ENCODE data around the gene FAM169A. TPM values are rescaled to one million over a fixed set of nuclear protein-coding genes. Genes with fewer than 3 reads are reported as not detected.
"Not testable (repeated sequence)": the region's sequence is repeated elsewhere in the genome, so short reads cannot be mapped to it uniquely, and the experiment has no call there.

FAM169A gene
- total and polyA plus RNA-seq, 3 experiments from 2014 or later = 8.4 to 9.2 (median 8.6) TPM

- ChIA-PET POLR2A (no interaction called here), CTCF (no interaction called here)
- peaks cover 0 to 4% (median 3%) of the 10 kb centered on the region in 3 donors for H3K36me3 Mint-ChIP-seq
- H3K27ac Mint-ChIP-seq = no peak overlapping the region
- Histone ChIP-seq H3K36me3 (ENCODE audit: insufficient read depth, low read length) (no peaks in the 10 kb centered on the region), H3K9me3 (ENCODE audit: low read length) (no peaks in the 10 kb centered on the region), H3K27me3 (ENCODE audit: insufficient read depth, low read length, poor library complexity, severe bottlenecking) (no peaks in the 10 kb centered on the region), H3K4me1 (ENCODE audit: insufficient read depth, low read length) (no peaks in the 10 kb centered on the region), H3K4me3 (ENCODE audit: low read length) (no peak overlapping the region), H3K27ac (ENCODE audit: low read depth, low read length) (no peak overlapping the region)
- peaks cover 0 to 5% (median 1%) of the 10 kb centered on the region in 5 donors for H3K9me3 Mint-ChIP-seq
- no peak overlapping the region for H3K4me3 Mint-ChIP-seq
- H3K27me3 Mint-ChIP-seq = peaks cover 3 to 18% of the 10 kb centered on the region in 2 donors
- no peaks in the 10 kb centered on the region for H3K4me1 Mint-ChIP-seq
- no peak for DNase-seq
Measured at GRCh38 chr5:74897049-74897448, 30.9 kb upstream of the FAM169A start.

DNA sequence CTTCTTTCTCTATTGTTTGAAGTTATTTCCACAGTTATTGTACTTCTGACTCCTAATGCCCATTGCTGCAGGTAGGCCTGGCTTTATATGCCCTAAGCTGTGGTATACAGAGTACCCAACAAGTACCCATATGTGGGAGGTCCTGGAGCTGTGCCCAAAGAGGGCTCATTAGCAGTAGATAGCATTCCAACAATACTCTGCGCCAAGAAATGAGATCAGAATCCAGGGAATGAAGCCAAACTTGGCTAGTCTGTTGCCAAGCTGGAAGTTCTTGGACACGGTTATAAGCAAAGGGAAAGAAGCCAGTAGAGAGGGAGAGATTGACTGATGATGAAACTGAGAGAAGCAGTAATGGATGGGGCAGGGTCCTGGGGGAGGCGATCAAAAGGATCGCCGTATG lies 29.7 kb upstream of the FAM169A start:
- H3K4me1 Mint-ChIP-seq = no peaks in the 10 kb centered on the region
- no peak overlapping the region for H3K4me3 ChIP-seq (ENCODE audit: low read length)
- H3K4me3 Mint-ChIP-seq = no peak overlapping the region
- H3K36me3 ChIP-seq (ENCODE audit: insufficient read depth, low read length) = no peaks in the 10 kb centered on the region
- H3K36me3 Mint-ChIP-seq = peaks cover 0 to 4% (median 3%) of the 10 kb centered on the region in 3 donors
- ChIA-PET POLR2A (no interaction called here), CTCF (no interaction called here)
- peaks cover 3 to 18% of the 10 kb centered on the region in 2 donors for H3K27me3 Mint-ChIP-seq
- no peaks in the 10 kb centered on the region for H3K4me1 ChIP-seq (ENCODE audit: insufficient read depth, low read length)
- no peaks in the 10 kb centered on the region for H3K9me3 ChIP-seq (ENCODE audit: low read length)
- no peak overlapping the region for H3K27ac ChIP-seq (ENCODE audit: low read depth, low read length)
- DNase-seq = no peak
- peaks cover 0 to 5% (median 1%) of the 10 kb centered on the region in 5 donors for H3K9me3 Mint-ChIP-seq
- H3K27me3 ChIP-seq (ENCODE audit: insufficient read depth, low read length, poor library complexity, severe bottlenecking) = no peaks in the 10 kb centered on the region
- no peak overlapping the region for H3K27ac Mint-ChIP-seq

DNA sequence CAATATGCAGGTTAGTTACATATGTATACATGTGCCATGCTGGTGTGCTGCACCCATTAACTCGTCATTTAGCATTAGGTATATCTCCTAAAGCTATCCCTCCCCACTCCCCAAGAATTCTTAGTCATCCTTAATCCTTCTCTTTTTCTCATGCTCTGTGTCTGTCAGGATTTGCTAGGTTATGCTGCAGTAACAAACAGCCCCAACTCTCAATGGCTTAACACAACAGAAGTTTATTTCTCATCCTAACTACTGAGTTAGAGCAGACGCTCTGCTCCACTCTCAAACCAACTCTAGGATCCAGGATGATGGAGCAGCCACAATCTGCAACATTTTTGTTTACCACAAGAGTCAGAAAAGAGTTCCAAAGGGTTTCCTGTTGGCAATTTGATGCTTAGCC lies 28.2 kb upstream of the FAM169A start:
- no peak overlapping the region for H3K4me3 ChIP-seq (ENCODE audit: low read length)
- DNase-seq = no peak
- H3K36me3 Mint-ChIP-seq = peaks cover 0 to 4% (median 3%) of the 10 kb centered on the region in 3 donors
- no peak overlapping the region for H3K27ac Mint-ChIP-seq
- no peaks in the 10 kb centered on the region for H3K9me3 ChIP-seq (ENCODE audit: low read length)
- ChIA-PET POLR2A (no interaction called here), CTCF (no interaction called here)
- peaks cover 0 to 5% (median 1%) of the 10 kb centered on the region in 5 donors for H3K9me3 Mint-ChIP-seq
- H3K27me3 ChIP-seq (ENCODE audit: insufficient read depth, low read length, poor library complexity, severe bottlenecking) = no peaks in the 10 kb centered on the region
- no peak overlapping the region for H3K27ac ChIP-seq (ENCODE audit: low read depth, low read length)
- H3K4me1 Mint-ChIP-seq = peaks cover 5 to 8% (median 5%) of the 10 kb centered on the region in 3 donors
- peaks cover 3 to 18% of the 10 kb centered on the region in 2 donors for H3K27me3 Mint-ChIP-seq
- H3K36me3 ChIP-seq (ENCODE audit: insufficient read depth, low read length) = no peaks in the 10 kb centered on the region
- H3K4me1 ChIP-seq (ENCODE audit: insufficient read depth, low read length) = no peaks in the 10 kb centered on the region
- H3K4me3 Mint-ChIP-seq = no peak overlapping the region

DNA sequence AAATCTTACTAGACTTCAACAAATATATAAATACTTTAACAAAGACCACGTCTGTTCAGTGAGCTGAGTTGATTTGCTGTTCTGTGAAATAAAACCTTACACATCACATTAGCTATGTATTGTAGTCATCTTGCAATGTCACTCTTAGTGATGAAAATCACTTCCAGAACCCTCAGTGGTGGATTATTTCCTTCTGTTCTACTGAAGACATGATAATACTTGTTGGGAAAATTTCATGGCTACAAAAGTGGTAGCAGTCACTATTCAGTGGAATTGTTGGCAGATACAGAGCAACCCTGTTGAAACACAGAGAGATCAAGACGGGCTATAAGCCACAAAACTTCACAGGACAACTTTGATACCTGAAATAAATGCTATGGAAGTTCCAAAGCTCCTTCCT lies 26.7 kb upstream of the FAM169A start:
- ChIA-PET CTCF (no interaction called here), POLR2A (no interaction called here)
- H3K27me3 ChIP-seq (ENCODE audit: insufficient read depth, low read length, poor library complexity, severe bottlenecking) = no peaks in the 10 kb centered on the region
- no peaks in the 10 kb centered on the region for H3K9me3 ChIP-seq (ENCODE audit: low read length)
- no peak overlapping the region for H3K4me3 Mint-ChIP-seq
- H3K4me1 Mint-ChIP-seq = peaks cover 6 to 9% (median 7%) of the 10 kb centered on the region in 3 donors
- no peak overlapping the region for H3K27ac Mint-ChIP-seq
- DNase-seq = no peak
- H3K27ac ChIP-seq (ENCODE audit: low read depth, low read length) = no peak overlapping the region
- H3K36me3 Mint-ChIP-seq = peaks cover 0 to 4% (median 3%) of the 10 kb centered on the region in 3 donors
- H3K27me3 Mint-ChIP-seq = peaks cover 6 to 18% of the 10 kb centered on the region in 2 donors
- H3K9me3 Mint-ChIP-seq = peaks cover 0 to 5% (median 1%) of the 10 kb centered on the region in 5 donors
- no peaks in the 10 kb centered on the region for H3K4me1 ChIP-seq (ENCODE audit: insufficient read depth, low read length)
- no peak overlapping the region for H3K4me3 ChIP-seq (ENCODE audit: low read length)
- no peaks in the 10 kb centered on the region for H3K36me3 ChIP-seq (ENCODE audit: insufficient read depth, low read length)

DNA sequence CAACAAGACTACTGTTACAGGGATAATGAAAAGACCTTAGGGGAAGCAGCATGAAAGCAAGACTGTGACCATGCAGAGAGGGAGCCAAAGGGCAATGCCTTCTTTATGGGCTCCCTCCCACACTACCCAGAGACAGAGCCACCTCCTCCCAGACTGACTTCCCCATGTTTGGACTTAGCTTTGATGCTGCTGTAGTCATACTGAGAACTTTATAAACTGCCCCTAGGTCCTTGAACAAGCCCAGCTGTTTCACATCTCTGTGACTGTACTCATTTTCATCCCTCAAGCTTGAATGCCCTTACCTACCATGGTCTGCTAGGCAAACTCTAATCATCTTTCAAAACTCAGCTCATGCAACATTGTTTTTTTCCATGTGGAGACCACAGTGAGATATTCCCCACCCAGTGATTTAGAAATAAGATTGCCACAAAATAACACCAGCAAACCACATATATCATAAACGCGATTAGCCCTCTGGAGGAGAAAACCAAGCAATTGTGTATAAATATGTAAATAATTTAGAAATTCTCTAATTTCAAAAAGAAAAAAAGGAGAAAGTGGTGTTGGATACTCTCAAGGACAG lies 23.4 kb upstream of the FAM169A start:
- Mint-ChIP-seq H3K27ac (peak overlapping the region in 4 of 8 donors; percentile 6 to 73 (median 9)), H3K36me3 (no peaks in the 10 kb centered on the region), H3K27me3 (peaks cover 3 to 7% of the 10 kb centered on the region in 2 donors), H3K4me1 (peaks cover 6 to 9% (median 7%) of the 10 kb centered on the region in 3 donors), H3K4me3 (peak overlapping the region in 2 of 7 donors; percentile 18 to 28), H3K9me3 (peaks cover 0 to 4% (median 0%) of the 10 kb centered on the region in 5 donors)
- Histone ChIP-seq H3K36me3 (ENCODE audit: insufficient read depth, low read length) (no peaks in the 10 kb centered on the region), H3K4me3 (ENCODE audit: low read length) (no peak overlapping the region), H3K27ac (ENCODE audit: low read depth, low read length) (no peak overlapping the region), H3K27me3 (ENCODE audit: insufficient read depth, low read length, poor library complexity, severe bottlenecking) (no peaks in the 10 kb centered on the region), H3K9me3 (ENCODE audit: low read length) (no peaks in the 10 kb centered on the region), H3K4me1 (ENCODE audit: insufficient read depth, low read length) (no peaks in the 10 kb centered on the region)
- POLR2A ChIA-PET = no interaction called here
- CTCF ChIA-PET = no interaction called here
- no peak for DNase-seq

- no peaks in the 10 kb centered on the region for H3K4me1 ChIP-seq (ENCODE audit: insufficient read depth, low read length)
- peaks cover 0 to 7% of the 10 kb centered on the region in 2 donors for H3K27me3 Mint-ChIP-seq
- no peaks in the 10 kb centered on the region for H3K36me3 Mint-ChIP-seq
- H3K4me3 Mint-ChIP-seq = no peak overlapping the region
- H3K27ac ChIP-seq (ENCODE audit: low read depth, low read length) = no peak overlapping the region
- CTCF ChIA-PET = no interaction called here
- no peaks in the 10 kb centered on the region for H3K9me3 Mint-ChIP-seq
- no peaks in the 10 kb centered on the region for H3K9me3 ChIP-seq (ENCODE audit: low read length)
- no peaks in the 10 kb centered on the region for H3K36me3 ChIP-seq (ENCODE audit: insufficient read depth, low read length)
- H3K27ac Mint-ChIP-seq = no peak overlapping the region
- DNase-seq = no peak
- POLR2A ChIA-PET = no interaction called here
- no peaks in the 10 kb centered on the region for H3K27me3 ChIP-seq (ENCODE audit: insufficient read depth, low read length, poor library complexity, severe bottlenecking)
- H3K4me3 ChIP-seq (ENCODE audit: low read length) = no peak overlapping the region
- H3K4me1 Mint-ChIP-seq = peaks cover 6 to 9% (median 7%) of the 10 kb centered on the region in 3 donors
Measured at GRCh38 chr5:74888117-74888516, 21.9 kb upstream of the FAM169A start.

DNA sequence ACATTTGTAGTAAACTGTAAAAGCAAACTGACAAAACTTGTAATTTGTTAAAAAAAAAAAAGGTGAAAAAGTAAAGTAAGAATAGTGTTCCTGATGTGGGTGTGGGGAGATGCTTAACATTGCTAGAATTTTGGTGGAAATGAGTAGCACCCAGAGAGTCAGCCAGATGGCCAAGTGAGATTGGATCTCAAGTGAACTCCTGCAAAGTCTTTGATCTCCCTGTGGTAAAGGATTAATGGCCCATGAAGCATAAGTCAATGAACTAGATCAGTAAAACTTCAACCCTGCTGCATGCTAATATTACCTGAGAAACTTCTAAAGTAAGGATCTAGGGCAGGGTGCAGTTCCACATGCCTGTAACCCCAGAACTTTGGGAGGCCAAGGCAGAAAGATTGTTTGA lies 19.0 kb upstream of the FAM169A start:
- peaks cover 6 to 9% (median 7%) of the 10 kb centered on the region in 3 donors for H3K4me1 Mint-ChIP-seq
- Histone ChIP-seq H3K4me3 (ENCODE audit: low read length) (no peak overlapping the region), H3K27ac (ENCODE audit: low read depth, low read length) (no peak overlapping the region), H3K9me3 (ENCODE audit: low read length) (no peaks in the 10 kb centered on the region), H3K36me3 (ENCODE audit: insufficient read depth, low read length) (no peaks in the 10 kb centered on the region), H3K4me1 (ENCODE audit: insufficient read depth, low read length) (no peaks in the 10 kb centered on the region), H3K27me3 (ENCODE audit: insufficient read depth, low read length, poor library complexity, severe bottlenecking) (no peaks in the 10 kb centered on the region)
- DNase-seq = no peak
- H3K36me3 Mint-ChIP-seq = peaks cover 0 to 2% (median 0%) of the 10 kb centered on the region in 3 donors
- no peak overlapping the region for H3K27ac Mint-ChIP-seq
- CTCF ChIA-PET = no interaction called here
- H3K9me3 Mint-ChIP-seq = no peaks in the 10 kb centered on the region
- H3K27me3 Mint-ChIP-seq = peaks cover 0 to 6% of the 10 kb centered on the region in 2 donors
- POLR2A ChIA-PET = no interaction called here
- H3K4me3 Mint-ChIP-seq = no peak overlapping the region

DNA sequence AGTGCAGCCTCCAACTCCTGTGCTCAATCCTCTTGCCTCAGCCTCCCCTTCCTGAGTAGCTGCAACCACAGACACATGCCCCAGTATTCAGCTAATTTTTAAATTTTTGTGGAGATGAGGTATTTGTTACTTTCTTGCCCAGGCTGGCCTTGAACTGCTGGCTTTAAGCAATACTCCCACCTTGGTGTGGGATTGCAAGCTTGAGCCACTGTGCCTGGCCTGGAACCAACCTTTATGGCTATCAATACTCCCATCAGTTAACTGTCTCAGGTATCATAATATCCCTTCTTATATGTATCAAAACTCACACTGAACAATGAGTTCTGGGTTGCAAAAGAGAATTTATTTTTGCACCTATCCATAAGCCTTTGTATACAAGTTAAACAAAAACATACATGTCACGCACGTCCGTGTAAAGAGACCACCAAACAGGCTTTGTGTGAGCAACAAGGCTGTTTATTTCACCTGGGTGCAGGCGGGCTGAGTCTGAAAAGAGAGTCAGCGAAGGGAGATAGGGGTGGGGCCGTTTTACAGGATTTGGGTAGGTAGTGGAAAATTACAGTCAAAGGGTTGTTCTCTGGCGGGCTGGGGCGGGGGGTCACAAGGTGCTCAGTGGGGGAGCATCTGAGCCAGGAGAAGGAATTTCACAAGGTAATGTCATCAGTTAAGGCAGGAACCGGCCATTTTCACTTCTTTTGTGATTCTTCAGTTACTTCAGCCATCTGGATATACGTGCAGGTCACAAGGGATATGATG lies 16.4 kb upstream of the FAM169A start:
- H3K4me1 ChIP-seq (ENCODE audit: insufficient read depth, low read length); H3K36me3 Mint-ChIP-seq; H3K27ac ChIP-seq (ENCODE audit: low read depth, low read length); H3K4me3 ChIP-seq (ENCODE audit: low read length); H3K4me1 Mint-ChIP-seq; H3K27me3 ChIP-seq (ENCODE audit: insufficient read depth, low read length, poor library complexity, severe bottlenecking); DNase-seq; H3K27me3 Mint-ChIP-seq; CTCF ChIA-PET; H3K9me3 Mint-ChIP-seq; H3K9me3 ChIP-seq (ENCODE audit: low read length); H3K36me3 ChIP-seq (ENCODE audit: insufficient read depth, low read length); POLR2A ChIA-PET: not testable (repeated sequence)
- H3K4me3 Mint-ChIP-seq = peak overlapping the region in 1 of 7 donors; percentile 45
- H3K27ac Mint-ChIP-seq = peak overlapping the region in 1 of 8 donors; percentile 7
